WTC11 (cell line): ENCODE results near the gene GALNT7. TPM values are rescaled to one million over a fixed set of nuclear protein-coding genes. Genes with fewer than 3 reads are reported as not detected.

Experiments used
- ATAC-seq: fragments of 200-7000 bp; cut with Tn5 transposase; 2 replicates; pipeline ENCODE4 v1.10.0; 2021; ENCODE audit warnings: mild to moderate bottlenecking, moderate library complexity
- CTCF ChIA-PET: fragments of 300-600 bp; sonication (Branson Sonifier 250); formaldehyde crosslinking; loops from one replicate; lab custom pipeline; 2021; ENCODE audit warnings: antibody characterized with exemption; lab: Charles Lee
- POLR2A ChIA-PET: fragments of 350-600 bp; sonication (Branson Sonifier 250); formaldehyde crosslinking; loops from one replicate; lab custom pipeline; 2021; ENCODE audit warnings: antibody characterized with exemption; lab: Charles Lee
- DNase-seq: peaks from one replicate; pipeline ENCODE4 v3.0.0; 2021; ENCODE audit warnings: low spot score
- H3K27ac Mint-ChIP-seq: 2 replicates; pipeline ENCODE4 v1.8.0; 2021; ENCODE audit warnings: mixed read lengths
- H3K27me3 Mint-ChIP-seq: 2 replicates; pipeline ENCODE4 v1.8.0; 2021; ENCODE audit warnings: low read depth, mild to moderate bottlenecking, moderate library complexity, mixed read lengths
- H3K36me3 Mint-ChIP-seq: 2 replicates; pipeline ENCODE4 v1.8.0; 2021; ENCODE audit warnings: mixed read lengths
- H3K4me1 Mint-ChIP-seq: 2 replicates; pipeline ENCODE4 v1.8.0; 2022; ENCODE audit warnings: mixed read lengths
- H3K4me3 Mint-ChIP-seq: 2 replicates; pipeline ENCODE4 v1.8.0; 2021; ENCODE audit warnings: mild to moderate bottlenecking, moderate library complexity, mixed read lengths
- H3K9me3 Mint-ChIP-seq: 2 replicates; pipeline ENCODE4 v1.8.0; 2021; ENCODE audit warnings: mixed read lengths
- CBFB ChIP-seq: sonication (generic); formaldehyde crosslinking; IDR thresholded peaks from 2 replicates; pipeline ENCODE4 v1.8.1; 2022; ENCODE audit warnings: mild to moderate bottlenecking, low read depth, missing genetic modification reagents
- GRHL2 ChIP-seq: fragments of 250-450 bp; sonication (Bioruptor Pico); IDR thresholded peaks from 2 replicates; pipeline ENCODE4 v1.8.0; 2022; ENCODE audit warnings: mild to moderate bottlenecking, moderate library complexity; ENCODE audit not compliant: insufficient replicate concordance, severe bottlenecking
- GTF2I ChIP-seq: fragments of 250-450 bp; sonication (Bioruptor Pico); conservative IDR thresholded peaks from 2 replicates; pipeline ENCODE4 v1.4.0; 2021; ENCODE audit warnings: mild to moderate bottlenecking
- JAZF1 ChIP-seq: fragments of 250-450 bp; sonication (Bioruptor Pico); IDR thresholded peaks from 2 replicates; pipeline ENCODE4 v1.9.0; 2021; ENCODE audit warnings: moderate library complexity, mild to moderate bottlenecking, inconsistent platforms
- JUN ChIP-seq: sonication (generic); formaldehyde crosslinking; IDR thresholded peaks from 2 replicates; pipeline ENCODE4 v1.8.0; 2023; ENCODE audit warnings: mild to moderate bottlenecking, missing genetic modification reagents
- KAT7 ChIP-seq: sonication (generic); formaldehyde crosslinking; IDR thresholded peaks from 2 replicates; pipeline ENCODE4 v1.8.1; 2023; ENCODE audit warnings: missing genetic modification reagents, mild to moderate bottlenecking, borderline replicate concordance
- MYBL2 ChIP-seq: sonication (generic); formaldehyde crosslinking; IDR thresholded peaks from 2 replicates; pipeline ENCODE4 v1.8.1; 2023; ENCODE audit warnings: mild to moderate bottlenecking, moderate library complexity, missing genetic modification reagents
- NFYB ChIP-seq: sonication (generic); formaldehyde crosslinking; conservative IDR thresholded peaks from 2 replicates; pipeline ENCODE4 v1.8.0; 2022; ENCODE audit warnings: low read depth, missing genetic modification reagents
- PRRX2 ChIP-seq: fragments of 250-450 bp; sonication (Bioruptor Pico); IDR thresholded peaks from 2 replicates; pipeline ENCODE4 v1.8.0; 2021; ENCODE audit warnings: mild to moderate bottlenecking
- RELA ChIP-seq: sonication (generic); formaldehyde crosslinking; IDR thresholded peaks from 2 replicates; pipeline ENCODE4 v1.8.1; 2022; ENCODE audit warnings: missing genetic modification reagents, mild to moderate bottlenecking, borderline replicate concordance
- RORB ChIP-seq: fragments of 250-450 bp; sonication (Bioruptor Pico); IDR thresholded peaks from 2 replicates; pipeline ENCODE4 v1.9.0; 2021; ENCODE audit warnings: mild to moderate bottlenecking
- SOX15 ChIP-seq: fragments of 250-450 bp; sonication (Bioruptor Pico); IDR thresholded peaks from 2 replicates; pipeline ENCODE4 v1.9.0; 2021; ENCODE audit warnings: mild to moderate bottlenecking
- ZNF219 ChIP-seq: sonication (generic); formaldehyde crosslinking; IDR thresholded peaks from 2 replicates; pipeline ENCODE4 v1.8.0; 2023; ENCODE audit warnings: missing genetic modification reagents, mild to moderate bottlenecking, borderline replicate concordance
- ZNF396 ChIP-seq: fragments of 250-450 bp; sonication (Bioruptor Pico); IDR thresholded peaks from 2 replicates; pipeline ENCODE4 v1.8.0; 2021; ENCODE audit warnings: mild to moderate bottlenecking, moderate library complexity, borderline replicate concordance
- total RNA-seq: library from RNA; stranded (reverse); gene quantifications from 3 replicates; pipeline ENCODE4 v1.2.3, GENCODE V29; 2021
- TF ChIP-seq, protein P1 (sequence below): sonication (generic); formaldehyde crosslinking; conservative IDR thresholded peaks from 2 replicates; pipeline ENCODE4 v1.8.1; 2023; ENCODE audit warnings: mild to moderate bottlenecking, low read depth, missing genetic modification reagents, moderate library complexity
- TF ChIP-seq, protein P2 (sequence below): sonication (generic); formaldehyde crosslinking; IDR thresholded peaks from 2 replicates; pipeline ENCODE4 v1.8.0; 2023; ENCODE audit warnings: missing genetic modification reagents, mild to moderate bottlenecking, borderline replicate concordance
- TF ChIP-seq, protein P3 (sequence below): sonication (generic); formaldehyde crosslinking; IDR thresholded peaks from 2 replicates; pipeline ENCODE4 v1.8.1; 2022; ENCODE audit warnings: mild to moderate bottlenecking, missing genetic modification reagents, moderate library complexity, borderline replicate concordance
- TF ChIP-seq, protein P4 (sequence below): sonication (generic); formaldehyde crosslinking; IDR thresholded peaks from 2 replicates; pipeline ENCODE4 v1.8.0; 2022; ENCODE audit warnings: mild to moderate bottlenecking, missing genetic modification reagents
- TF ChIP-seq, protein P5 (sequence below): sonication (generic); formaldehyde crosslinking; IDR thresholded peaks from 2 replicates; pipeline ENCODE4 v1.8.0; 2022; ENCODE audit warnings: mild to moderate bottlenecking, missing genetic modification reagents

GALNT7 gene
- total RNA-seq, 1 experiment from 2014 or later, result 86.9 TPM

DNA sequence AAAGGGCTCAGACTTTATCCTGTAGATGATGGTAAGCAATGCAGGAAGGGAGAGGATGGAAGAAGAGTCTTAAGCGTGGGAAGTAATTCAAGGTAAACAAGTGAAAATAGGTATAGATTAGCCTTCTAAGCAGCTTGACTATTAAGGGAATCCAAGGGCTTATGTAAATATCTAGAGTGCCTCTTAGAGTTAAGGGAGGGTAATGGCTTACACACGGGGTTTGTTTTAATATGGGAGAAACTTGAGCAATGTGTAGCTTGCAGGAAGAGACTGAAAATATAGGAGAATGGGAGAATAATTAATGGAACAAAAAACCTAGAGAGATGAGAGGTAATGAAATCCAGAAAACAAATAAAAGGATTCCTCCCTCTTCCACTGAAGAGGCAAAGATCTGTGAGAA is 189.3 kb downstream of the GALNT7 start (continued):
- TF ChIP-seq, protein P1, sequence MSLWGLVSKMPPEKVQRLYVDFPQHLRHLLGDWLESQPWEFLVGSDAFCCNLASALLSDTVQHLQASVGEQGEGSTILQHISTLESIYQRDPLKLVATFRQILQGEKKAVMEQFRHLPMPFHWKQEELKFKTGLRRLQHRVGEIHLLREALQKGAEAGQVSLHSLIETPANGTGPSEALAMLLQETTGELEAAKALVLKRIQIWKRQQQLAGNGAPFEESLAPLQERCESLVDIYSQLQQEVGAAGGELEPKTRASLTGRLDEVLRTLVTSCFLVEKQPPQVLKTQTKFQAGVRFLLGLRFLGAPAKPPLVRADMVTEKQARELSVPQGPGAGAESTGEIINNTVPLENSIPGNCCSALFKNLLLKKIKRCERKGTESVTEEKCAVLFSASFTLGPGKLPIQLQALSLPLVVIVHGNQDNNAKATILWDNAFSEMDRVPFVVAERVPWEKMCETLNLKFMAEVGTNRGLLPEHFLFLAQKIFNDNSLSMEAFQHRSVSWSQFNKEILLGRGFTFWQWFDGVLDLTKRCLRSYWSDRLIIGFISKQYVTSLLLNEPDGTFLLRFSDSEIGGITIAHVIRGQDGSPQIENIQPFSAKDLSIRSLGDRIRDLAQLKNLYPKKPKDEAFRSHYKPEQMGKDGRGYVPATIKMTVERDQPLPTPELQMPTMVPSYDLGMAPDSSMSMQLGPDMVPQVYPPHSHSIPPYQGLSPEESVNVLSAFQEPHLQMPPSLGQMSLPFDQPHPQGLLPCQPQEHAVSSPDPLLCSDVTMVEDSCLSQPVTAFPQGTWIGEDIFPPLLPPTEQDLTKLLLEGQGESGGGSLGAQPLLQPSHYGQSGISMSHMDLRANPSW, result no peak
- TF ChIP-seq PRRX2 (no peak), MYBL2 (CRISPR knock-in tag) (no peak), RORB (CRISPR knock-in tag) (no peak), RELA (CRISPR knock-in tag) (no peak), GRHL2 (CRISPR knock-in tag) (no peak), JAZF1 (no peak), KAT7 (CRISPR knock-in tag) (no peak), ZNF396 (no peak)
- TF ChIP-seq, protein P2, sequence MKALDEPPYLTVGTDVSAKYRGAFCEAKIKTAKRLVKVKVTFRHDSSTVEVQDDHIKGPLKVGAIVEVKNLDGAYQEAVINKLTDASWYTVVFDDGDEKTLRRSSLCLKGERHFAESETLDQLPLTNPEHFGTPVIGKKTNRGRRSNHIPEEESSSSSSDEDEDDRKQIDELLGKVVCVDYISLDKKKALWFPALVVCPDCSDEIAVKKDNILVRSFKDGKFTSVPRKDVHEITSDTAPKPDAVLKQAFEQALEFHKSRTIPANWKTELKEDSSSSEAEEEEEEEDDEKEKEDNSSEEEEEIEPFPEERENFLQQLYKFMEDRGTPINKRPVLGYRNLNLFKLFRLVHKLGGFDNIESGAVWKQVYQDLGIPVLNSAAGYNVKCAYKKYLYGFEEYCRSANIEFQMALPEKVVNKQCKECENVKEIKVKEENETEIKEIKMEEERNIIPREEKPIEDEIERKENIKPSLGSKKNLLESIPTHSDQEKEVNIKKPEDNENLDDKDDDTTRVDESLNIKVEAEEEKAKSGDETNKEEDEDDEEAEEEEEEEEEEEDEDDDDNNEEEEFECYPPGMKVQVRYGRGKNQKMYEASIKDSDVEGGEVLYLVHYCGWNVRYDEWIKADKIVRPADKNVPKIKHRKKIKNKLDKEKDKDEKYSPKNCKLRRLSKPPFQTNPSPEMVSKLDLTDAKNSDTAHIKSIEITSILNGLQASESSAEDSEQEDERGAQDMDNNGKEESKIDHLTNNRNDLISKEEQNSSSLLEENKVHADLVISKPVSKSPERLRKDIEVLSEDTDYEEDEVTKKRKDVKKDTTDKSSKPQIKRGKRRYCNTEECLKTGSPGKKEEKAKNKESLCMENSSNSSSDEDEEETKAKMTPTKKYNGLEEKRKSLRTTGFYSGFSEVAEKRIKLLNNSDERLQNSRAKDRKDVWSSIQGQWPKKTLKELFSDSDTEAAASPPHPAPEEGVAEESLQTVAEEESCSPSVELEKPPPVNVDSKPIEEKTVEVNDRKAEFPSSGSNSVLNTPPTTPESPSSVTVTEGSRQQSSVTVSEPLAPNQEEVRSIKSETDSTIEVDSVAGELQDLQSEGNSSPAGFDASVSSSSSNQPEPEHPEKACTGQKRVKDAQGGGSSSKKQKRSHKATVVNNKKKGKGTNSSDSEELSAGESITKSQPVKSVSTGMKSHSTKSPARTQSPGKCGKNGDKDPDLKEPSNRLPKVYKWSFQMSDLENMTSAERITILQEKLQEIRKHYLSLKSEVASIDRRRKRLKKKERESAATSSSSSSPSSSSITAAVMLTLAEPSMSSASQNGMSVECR (CRISPR knock-in tag), result no peak
- TF ChIP-seq, protein P3, sequence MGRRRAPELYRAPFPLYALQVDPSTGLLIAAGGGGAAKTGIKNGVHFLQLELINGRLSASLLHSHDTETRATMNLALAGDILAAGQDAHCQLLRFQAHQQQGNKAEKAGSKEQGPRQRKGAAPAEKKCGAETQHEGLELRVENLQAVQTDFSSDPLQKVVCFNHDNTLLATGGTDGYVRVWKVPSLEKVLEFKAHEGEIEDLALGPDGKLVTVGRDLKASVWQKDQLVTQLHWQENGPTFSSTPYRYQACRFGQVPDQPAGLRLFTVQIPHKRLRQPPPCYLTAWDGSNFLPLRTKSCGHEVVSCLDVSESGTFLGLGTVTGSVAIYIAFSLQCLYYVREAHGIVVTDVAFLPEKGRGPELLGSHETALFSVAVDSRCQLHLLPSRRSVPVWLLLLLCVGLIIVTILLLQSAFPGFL (CRISPR knock-in tag), result no peak

DNA sequence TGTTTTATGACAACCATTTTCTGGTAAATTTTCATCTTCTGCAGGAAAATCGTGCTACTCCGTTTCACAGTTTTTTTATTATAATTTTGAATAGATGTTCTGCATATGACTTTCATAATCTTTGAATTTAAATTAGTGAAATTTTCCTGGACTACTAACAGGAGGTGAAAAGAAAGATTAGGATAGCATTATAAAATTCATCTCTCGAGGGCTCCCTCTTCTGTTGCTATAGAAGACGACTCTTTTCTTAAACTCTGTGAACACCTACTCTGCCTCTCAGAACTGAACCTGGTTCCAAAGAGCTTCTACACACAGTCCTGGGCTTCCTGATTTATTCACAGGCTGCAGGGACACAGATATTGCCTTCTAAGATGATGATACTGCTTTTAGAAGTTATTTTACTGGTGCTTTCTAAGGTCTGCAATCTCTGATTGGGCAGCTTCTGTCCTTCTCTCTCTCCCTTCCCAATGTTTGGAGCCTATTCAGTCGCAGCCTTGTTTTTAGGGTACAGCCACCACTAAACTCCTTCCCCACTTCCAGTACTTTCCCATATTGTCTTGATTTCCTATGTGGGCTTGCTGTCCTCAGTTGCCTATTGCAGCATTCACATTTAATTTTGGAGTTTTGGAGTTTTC is 192.1 kb downstream of the GALNT7 start:
- Mint-ChIP-seq H3K36me3 (peaks cover 4% of the 10 kb centered on the region; the same call in 1 of the 2 replicates), H3K27ac (no peak overlapping the region), H3K4me3 (no peak overlapping the region), H3K4me1 (peaks cover 3% of the 10 kb centered on the region), H3K27me3 (no peaks in the 10 kb centered on the region), H3K9me3 (peaks cover 9% of the 10 kb centered on the region)
- TF ChIP-seq JUN (CRISPR knock-in tag) (no peak), JAZF1 (no peak), NFYB (CRISPR knock-in tag) (no peak), GTF2I (CRISPR knock-in tag) (no peak), CBFB (CRISPR knock-in tag) (no peak), SOX15 (no peak), ZNF219 (CRISPR knock-in tag) (no peak), RELA (CRISPR knock-in tag) (no peak)
- TF ChIP-seq, protein P4, sequence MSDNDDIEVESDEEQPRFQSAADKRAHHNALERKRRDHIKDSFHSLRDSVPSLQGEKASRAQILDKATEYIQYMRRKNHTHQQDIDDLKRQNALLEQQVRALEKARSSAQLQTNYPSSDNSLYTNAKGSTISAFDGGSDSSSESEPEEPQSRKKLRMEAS, result no peak
- TF ChIP-seq, protein P5, sequence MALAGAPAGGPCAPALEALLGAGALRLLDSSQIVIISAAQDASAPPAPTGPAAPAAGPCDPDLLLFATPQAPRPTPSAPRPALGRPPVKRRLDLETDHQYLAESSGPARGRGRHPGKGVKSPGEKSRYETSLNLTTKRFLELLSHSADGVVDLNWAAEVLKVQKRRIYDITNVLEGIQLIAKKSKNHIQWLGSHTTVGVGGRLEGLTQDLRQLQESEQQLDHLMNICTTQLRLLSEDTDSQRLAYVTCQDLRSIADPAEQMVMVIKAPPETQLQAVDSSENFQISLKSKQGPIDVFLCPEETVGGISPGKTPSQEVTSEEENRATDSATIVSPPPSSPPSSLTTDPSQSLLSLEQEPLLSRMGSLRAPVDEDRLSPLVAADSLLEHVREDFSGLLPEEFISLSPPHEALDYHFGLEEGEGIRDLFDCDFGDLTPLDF (CRISPR knock-in tag), result no peak
- DNase-seq (no peak), ATAC-seq (peak; percentile 89)
- ChIA-PET POLR2A (interaction anchor here (1.2 kb wide), 1 partner anchor 26 kb away, joined by 5 read pairs; no protein-coding TSS in a partner anchor), CTCF (interaction anchor here (0.7 to 1.2 kb wide), 6 partner anchors 8 to 347 kb away, joined by 3 to 7 read pairs (median 3); partner anchors contain the start of gene SAP30)
